ENCODE measurements around the gene FARP2. TPM values are rescaled to one million over a fixed set of nuclear protein-coding genes. Genes with fewer than 3 reads are reported as not detected.

Gene FARP2
- total RNA-seq, 1 experiment from 2014 or later: 59.0 TPM

- no peak overlapping the region for H3K27ac Mint-ChIP-seq (ENCODE audit: unreplicated experiment)
- peaks cover 8% of the 10 kb centered on the region for H3K4me1 Mint-ChIP-seq (ENCODE audit: low read depth, unreplicated experiment)
- H3K9me3 Mint-ChIP-seq (ENCODE audit: low read depth, unreplicated experiment): no peaks in the 10 kb centered on the region
- CTCF ChIA-PET: no interaction called here
- intact Hi-C loops (cut with micrococcal nuclease; ENCODE audit: unreplicated experiment): no loop called here
- no TSS peak for BruUV-seq (replicated peaks)
- peaks cover 60% of the 10 kb centered on the region for H3K36me3 Mint-ChIP-seq (ENCODE audit: insufficient read depth, unreplicated experiment)
- no peak for TF ChIP-seq CTCF (IDR thresholded peaks at IDR 0.05; ENCODE audit: unreplicated experiment)
- H3K27me3 Mint-ChIP-seq (ENCODE audit: unreplicated experiment): no peaks in the 10 kb centered on the region
- DNase-seq: no peak
- no peak overlapping the region for H3K4me3 Mint-ChIP-seq (ENCODE audit: low read depth, unreplicated experiment)
These were observed 145.0 kb downstream of the FARP2 start for GRCh38 chr2:241501099-241501541.

DNA sequence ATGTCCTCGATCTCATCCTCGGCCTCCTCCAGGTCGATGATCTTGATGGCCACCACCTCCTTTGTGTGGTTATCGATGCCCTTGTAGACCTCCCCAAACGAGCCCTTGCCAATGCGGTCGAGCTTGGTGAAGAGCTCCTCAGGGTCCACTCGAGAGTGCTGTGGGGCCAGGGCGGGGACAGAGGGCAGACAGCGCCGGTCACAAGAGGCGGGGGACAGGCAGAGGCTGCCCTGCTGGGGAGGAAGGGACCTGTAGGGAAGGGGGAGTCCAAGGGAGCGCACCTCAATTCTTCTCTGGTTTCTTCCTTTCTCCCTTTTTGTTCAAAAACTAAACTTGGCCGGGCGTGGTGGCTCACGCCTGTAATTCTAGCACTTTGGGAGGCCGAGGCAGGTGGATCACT is 145.5 kb downstream of the FARP2 start:
- H3K27ac Mint-ChIP-seq (ENCODE audit: unreplicated experiment): no peak overlapping the region
- H3K36me3 Mint-ChIP-seq (ENCODE audit: insufficient read depth, unreplicated experiment): peaks cover 57% of the 10 kb centered on the region
- no peaks in the 10 kb centered on the region for H3K27me3 Mint-ChIP-seq (ENCODE audit: unreplicated experiment)
- no peak for TF ChIP-seq CTCF (IDR thresholded peaks at IDR 0.05; ENCODE audit: unreplicated experiment)
- H3K4me3 Mint-ChIP-seq (ENCODE audit: low read depth, unreplicated experiment): no peak overlapping the region
- no peaks in the 10 kb centered on the region for H3K9me3 Mint-ChIP-seq (ENCODE audit: low read depth, unreplicated experiment)
- no peak for DNase-seq
- CTCF ChIA-PET: no interaction called here
- H3K4me1 Mint-ChIP-seq (ENCODE audit: low read depth, unreplicated experiment): peaks cover 8% of the 10 kb centered on the region
- intact Hi-C loops (cut with micrococcal nuclease; ENCODE audit: unreplicated experiment): no loop called here
- no TSS peak for BruUV-seq (replicated peaks)

DNA sequence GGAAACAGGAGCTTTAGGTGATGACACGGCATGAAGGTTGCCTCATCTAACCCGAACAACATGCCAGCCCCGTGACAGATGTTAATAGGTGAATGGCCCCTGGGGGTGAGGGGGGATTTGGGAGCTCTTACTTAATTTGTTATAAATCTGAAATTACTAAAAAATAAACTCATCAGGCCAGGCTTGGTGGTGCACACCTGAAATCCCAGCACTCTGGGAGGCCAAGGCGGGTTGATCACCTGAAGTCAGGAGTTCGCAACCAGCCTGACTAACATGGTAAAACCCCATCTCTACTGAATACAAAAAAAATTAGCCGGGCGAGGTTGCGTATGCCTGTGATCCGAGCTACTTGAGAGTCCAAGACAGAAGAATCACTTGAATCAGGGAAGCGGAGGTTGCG is 146.2 kb downstream of the FARP2 start:
- H3K9me3 Mint-ChIP-seq (ENCODE audit: low read depth, unreplicated experiment): no peaks in the 10 kb centered on the region
- TF ChIP-seq CTCF (IDR thresholded peaks at IDR 0.05; ENCODE audit: unreplicated experiment): no peak
- intact Hi-C loops (cut with micrococcal nuclease; ENCODE audit: unreplicated experiment): no loop called here

DNA sequence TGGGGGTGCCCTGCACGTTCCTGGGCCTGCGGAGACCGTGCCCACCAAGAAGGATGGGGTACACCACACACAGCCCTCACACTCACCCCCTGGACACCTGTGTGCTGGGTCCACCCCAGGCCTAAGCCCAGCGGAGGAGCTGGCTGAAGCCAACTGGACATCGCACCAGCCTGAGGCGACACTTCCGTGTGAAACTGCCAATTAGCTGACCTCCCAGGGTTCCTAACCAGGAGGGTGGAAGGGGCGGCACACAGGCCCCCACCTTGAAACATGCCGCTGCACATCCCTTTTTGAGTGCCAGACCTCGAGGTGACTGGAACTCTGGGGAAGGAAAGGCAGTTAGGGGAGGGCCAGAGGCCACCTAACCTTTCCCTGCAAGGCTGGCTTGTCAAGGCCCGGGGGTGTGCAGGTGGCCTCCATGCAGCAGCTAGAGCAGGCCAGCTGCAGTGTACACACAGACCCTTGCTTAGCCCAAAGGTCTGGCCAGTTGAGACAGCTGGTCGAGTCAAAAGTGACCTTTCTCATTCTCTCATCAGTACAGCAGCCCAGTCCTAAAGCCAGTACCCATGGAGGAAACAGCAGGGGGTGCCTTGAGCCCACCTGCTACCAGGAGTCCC is 147.8 kb downstream of the FARP2 start:
- H3K4me1 Mint-ChIP-seq (ENCODE audit: low read depth, unreplicated experiment): peaks cover 8% of the 10 kb centered on the region
- H3K9me3 Mint-ChIP-seq (ENCODE audit: low read depth, unreplicated experiment): no peaks in the 10 kb centered on the region
- CTCF ChIA-PET: interaction anchor here (1.4 kb wide), 1 partner anchor 95 kb away, joined by 4 read pairs; no protein-coding TSS in a partner anchor
- H3K27ac Mint-ChIP-seq (ENCODE audit: unreplicated experiment): no peak overlapping the region
- DNase-seq: no peak
- intact Hi-C loops (cut with micrococcal nuclease; ENCODE audit: unreplicated experiment): no loop called here
- H3K36me3 Mint-ChIP-seq (ENCODE audit: insufficient read depth, unreplicated experiment): peaks cover 61% of the 10 kb centered on the region
- no peak overlapping the region for H3K4me3 Mint-ChIP-seq (ENCODE audit: low read depth, unreplicated experiment)
- TF ChIP-seq CTCF (IDR thresholded peaks at IDR 0.05; ENCODE audit: unreplicated experiment): no peak
- no peaks in the 10 kb centered on the region for H3K27me3 Mint-ChIP-seq (ENCODE audit: unreplicated experiment)
- BruUV-seq (replicated peaks): no TSS peak

More for the DNA sequence above, 146.2 kb downstream of the FARP2 start:
- CTCF ChIA-PET: no interaction called here
- no peak for DNase-seq
- H3K27ac Mint-ChIP-seq (ENCODE audit: unreplicated experiment): no peak overlapping the region
- no peak overlapping the region for H3K4me3 Mint-ChIP-seq (ENCODE audit: low read depth, unreplicated experiment)
- no TSS peak for BruUV-seq (replicated peaks)
- H3K36me3 Mint-ChIP-seq (ENCODE audit: insufficient read depth, unreplicated experiment): peaks cover 57% of the 10 kb centered on the region
- H3K4me1 Mint-ChIP-seq (ENCODE audit: low read depth, unreplicated experiment): peaks cover 8% of the 10 kb centered on the region
- H3K27me3 Mint-ChIP-seq (ENCODE audit: unreplicated experiment): no peaks in the 10 kb centered on the region

Measured in Calu3 (cell line).